HUDEP-2 (cell line): ENCODE results near the gene KBTBD4.

ENCODE experiments used
- DNase-seq, 76 experiments: peaks; one replicate each; lab custom pipeline; 2025; ENCODE audit not compliant: unreplicated experiment in 76 of 76; lab: John Stamatoyannopoulos, UW

KBTBD4 gene

GRCh38 chr11:47591764-47592163 lies 13.0 kb upstream of the KBTBD4 start:
- no peak for DNase-seq

DNA sequence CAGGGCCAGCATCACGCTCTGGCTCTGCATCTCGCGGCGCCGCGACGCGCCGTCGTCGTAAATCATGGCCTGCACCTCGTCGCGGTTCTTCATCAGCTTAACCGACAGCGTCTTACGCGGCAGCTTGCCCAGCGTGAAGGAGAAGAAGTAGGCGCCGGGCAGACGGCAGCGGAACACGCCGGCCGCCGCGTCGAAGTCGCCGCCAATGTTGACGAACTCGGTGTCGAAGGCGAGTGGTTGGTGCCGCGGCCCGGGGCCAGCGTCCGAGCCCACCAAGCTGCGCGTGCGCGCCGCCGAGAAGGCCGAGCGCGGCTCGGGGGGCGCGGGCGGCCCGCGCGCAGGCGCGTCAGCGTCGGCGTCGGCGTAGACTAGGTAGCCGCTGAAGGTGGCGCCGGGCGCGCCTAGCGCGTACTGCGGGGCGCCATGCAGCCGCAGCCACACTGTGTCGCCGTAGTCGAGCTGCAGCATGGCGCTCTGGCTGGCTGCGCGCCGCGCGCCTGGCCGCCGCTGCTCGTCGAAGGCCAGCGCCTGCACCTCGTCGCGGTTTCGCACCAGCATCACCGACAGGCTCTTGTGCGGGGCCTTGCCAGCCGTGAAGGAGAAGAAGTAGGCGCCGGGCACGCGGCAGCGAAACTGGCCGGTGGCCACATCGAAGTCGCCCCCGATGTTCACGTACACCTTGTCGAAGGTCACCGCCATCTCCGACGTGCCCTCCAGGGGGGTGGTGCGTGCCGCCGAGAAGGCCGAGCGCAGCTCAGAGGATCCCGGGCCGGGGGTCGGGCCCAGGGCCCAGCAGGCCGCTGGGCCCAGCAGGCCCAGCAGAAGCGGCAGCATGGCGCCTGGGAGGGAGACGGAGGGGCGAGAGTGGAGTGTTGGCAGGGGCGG lies 11.4 kb upstream of the KBTBD4 start:
- no peak for DNase-seq

DNA sequence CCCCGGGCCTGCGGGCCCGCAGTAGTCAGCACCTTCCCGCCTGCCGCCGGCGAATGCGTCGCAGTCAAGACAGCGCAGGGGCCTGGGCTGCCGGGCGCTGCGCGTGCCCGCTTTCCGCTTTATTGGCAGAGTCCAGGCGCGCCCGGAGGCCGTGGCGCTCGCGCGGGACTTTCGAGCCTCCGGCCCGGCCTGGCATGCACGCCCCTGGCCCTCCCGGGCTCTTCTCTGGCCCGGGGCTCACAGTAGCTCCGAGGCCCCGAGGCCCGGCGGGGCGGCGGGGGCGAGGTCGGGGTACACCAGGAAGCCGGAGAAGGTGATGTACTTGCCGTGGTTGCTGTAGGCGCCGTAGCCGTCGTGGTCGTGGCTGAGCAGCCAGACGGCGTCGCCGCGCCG lies 10.8 kb upstream of the KBTBD4 start:
- DNase-seq, result no peak

GRCh38 chr11:47589118-47589517 lies 10.3 kb upstream of the KBTBD4 start:
- DNase-seq, result no peak

DNA sequence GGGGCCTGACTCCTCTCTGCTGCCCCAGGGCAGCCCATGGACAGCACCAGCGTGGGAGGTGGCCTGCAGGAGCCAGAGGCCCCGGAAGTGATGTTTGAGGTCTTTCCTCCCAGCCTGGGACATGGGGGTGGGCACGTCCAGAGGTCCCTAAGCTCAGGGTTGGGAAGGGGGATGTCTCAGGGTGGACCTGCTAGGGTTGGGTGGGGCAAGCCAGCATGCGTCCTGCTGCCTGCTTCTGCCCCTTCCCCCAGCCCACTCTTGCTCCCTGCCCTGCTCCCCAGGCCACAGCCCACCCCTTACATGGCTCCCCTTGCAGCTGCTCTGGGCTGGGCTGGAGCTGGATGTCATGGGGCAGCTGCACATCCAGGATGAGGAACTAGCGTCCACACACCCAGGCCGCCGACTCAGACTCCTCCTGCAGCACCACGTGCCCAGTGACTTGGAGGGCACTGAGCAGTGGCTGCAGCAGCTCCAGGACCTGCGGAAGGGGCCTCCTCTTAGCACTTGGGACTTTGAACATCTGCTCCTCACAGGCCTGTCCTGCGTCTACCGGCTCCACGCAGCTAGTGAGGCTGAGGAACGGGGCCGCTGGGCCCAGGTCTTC lies 9.1 kb upstream of the KBTBD4 start:
- DNase-seq, result no peak

DNA sequence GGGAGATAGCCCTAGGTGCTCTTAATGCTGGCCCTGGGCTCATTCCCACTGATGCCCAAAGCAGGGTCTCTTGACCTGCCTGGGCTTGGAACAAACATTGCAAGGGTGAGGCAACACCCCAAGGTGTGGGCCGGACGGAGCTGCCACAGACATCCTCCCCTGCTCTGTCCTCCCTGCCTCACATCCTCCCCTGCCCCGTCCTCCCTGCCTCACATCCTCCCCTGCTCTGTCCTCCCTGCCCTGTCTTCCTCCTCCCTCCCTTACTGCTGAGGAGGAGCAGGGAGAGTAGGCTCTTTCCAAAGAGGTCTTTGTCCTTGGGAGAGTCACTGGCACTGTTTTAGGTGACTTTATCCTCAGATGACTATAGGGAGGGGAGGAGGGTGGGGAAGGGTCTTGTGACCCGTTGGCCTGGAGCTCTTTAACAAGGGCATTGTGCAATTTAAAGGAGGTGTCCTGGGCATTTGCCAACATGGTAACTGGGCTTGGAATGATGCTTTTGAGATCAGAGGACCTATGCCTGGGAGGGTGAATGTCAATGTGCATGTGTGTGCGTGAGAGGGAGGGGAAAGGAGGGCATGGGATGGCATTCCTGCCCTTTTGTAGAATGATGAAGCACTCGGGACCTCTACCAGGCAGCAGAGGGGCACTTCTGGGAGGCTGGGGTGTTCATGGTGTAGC lies 8.4 kb upstream of the KBTBD4 start:
- no peak for DNase-seq

DNA sequence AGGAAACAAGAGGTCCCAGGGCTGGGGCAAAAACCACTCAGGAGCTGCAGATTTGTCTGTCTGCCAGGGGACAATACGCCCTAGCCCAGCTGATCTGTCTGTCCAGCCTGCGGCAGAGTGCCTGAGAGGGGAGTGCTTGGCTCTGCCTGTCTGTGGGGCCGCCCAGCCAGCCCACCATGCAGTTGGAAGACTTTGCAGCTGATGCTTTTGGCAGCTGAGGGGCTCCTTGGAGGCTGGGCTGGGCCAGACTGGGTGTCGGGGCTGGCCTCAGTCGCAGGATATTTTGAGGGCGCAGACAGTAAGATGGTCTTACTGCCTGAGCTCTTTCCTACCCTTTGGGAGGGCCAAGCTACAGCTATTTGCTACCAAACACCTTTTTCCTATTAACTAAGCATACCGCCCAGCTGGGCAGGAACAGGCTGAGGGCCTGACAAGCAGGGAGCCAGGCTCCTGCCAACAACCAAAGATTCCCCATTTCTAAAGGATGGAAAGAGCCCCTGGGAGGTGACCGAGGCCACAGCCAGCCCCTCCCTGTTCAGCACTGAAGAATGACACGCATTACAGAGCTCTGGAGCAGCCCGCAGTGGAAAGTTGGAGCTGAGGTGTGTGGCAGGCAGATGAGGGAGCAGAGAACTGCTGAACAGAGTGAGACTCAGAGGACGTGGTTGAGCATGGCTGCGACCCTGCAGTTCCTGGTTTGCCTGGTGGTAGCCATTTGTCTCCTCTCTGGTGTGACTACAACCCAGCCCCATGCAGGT lies 7.5 kb upstream of the KBTBD4 start, which contains the start of gene FAM180B:
FAM180B (plus strand) TSS at position 581 of the 758 bp plus-strand sequence; CDS start at position 672, 91 bp downstream.
- no peak for DNase-seq

- no peak for DNase-seq
These were observed 5.1 kb upstream of the KBTBD4 start for GRCh38 chr11:47583844-47584243.

- no peak for DNase-seq
These were observed 1.2 kb downstream of the KBTBD4 start for GRCh38 chr11:47577460-47578041.

DNA sequence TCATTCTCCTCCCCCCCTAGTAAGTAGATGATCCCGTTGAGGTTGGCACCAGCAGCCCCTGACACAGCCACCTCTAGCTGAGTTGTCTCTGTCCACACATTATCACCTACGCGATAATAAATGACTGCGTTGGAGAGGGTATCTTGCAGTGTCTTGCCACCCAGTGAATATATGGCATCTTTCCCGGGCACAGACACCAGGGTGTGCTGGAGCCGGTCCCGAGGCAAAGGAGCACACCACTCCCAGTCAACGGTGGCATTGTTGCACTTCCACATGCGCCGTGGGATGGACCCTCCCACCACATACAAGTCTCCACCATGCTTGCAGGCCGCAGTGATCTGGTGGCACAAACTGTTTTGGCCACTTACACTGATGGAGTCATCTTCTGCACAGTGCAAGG lies 5.4 kb downstream of the KBTBD4 start:
- no peak for DNase-seq

- DNase-seq, result no peak
These were observed 6.0 kb downstream of the KBTBD4 start for GRCh38 chr11:47572715-47573255.

GRCh38 chr11:47571895-47572294 lies 6.9 kb downstream of the KBTBD4 start:
- DNase-seq, result no peak

GRCh38 chr11:47571357-47571729 lies 7.4 kb downstream of the KBTBD4 start:
- DNase-seq, result no peak

- DNase-seq, result no peak
These were observed 8.0 kb downstream of the KBTBD4 start for GRCh38 chr11:47570651-47571356.

GRCh38 chr11:47569646-47570045 lies 9.1 kb downstream of the KBTBD4 start:
- DNase-seq, result no peak

DNA sequence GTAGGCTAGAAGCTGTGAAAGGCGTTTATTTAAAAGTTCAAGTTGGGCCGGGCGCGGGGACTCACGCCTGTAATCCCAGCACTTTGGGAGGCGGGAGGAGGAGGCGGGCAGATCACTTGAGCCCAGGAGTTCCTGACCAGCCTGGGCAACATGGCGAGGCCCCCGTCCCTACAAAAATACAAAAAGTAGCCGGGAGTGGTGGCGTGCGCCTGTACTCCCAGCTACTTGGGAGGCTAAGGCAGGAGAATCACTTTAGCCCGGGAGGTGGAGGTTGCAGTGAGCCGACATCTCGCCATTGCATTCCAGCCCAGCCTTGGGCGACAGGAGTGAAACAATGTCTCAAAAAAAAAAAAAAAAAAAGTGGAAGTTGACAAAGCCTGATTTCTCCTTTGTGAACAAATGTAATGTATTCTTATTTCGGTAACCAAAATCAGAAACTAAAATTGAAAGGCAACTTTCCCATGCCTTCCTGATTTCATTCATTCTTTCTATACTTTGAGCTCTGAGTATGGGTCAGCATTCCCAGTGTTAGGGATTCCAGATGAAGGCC lies 12.5 kb downstream of the KBTBD4 start:
- peak in 9 of 76 experiments; percentile 2 to 42 (median 9) for DNase-seq

DNA sequence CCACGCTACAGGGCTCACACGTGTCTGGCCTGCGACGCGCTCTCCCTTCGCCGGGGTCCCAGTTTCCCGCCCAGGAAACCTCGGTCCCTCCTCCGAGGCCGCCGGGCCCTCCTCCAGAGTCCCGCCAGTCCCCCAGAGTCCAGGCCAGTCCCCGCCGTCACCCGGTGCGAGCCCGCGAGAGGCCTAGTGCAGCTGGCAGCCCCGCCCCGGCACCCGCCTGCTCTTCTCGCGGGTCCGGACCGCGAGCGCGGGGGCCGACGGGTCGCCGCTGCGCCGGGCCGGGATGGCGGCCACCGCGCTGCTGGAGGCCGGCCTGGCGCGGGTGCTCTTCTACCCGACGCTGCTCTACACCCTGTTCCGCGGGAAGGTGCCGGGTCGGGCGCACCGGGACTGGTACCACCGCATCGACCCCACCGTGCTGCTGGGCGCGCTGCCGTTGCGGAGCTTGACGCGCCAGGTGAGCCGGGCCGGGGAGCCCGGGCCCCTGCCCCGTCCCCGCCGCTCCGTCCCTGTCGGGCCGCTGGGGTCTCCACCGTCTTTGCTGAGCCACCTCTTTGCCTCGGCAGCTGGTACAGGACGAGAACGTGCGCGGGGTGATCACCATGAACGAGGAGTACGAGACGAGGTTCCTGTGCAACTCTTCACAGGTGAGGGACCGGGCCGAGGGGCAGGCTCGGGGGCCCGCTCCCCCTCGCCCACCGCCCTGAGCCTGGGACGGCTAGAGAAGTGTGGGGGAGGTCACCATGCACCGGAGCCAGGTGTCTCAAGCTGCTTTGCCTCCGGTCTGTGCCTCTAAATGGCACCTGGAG lies 13.2 kb downstream of the KBTBD4 start, which contains the start of gene PTPMT1:
PTPMT1 (plus strand) TSS at position 260 of the 809 bp plus-strand sequence; CDS start at position 284, 24 bp downstream.
- peak in 67 of 76 experiments; percentile 9 to 77 (median 51) for DNase-seq

GRCh38 chr11:47564933-47565339 lies 13.8 kb downstream of the KBTBD4 start:
- peak in 2 of 76 experiments; percentile 29 to 51 for DNase-seq
